NCI-H128 (cell line): ENCODE measurements around the gene OR2C1.
A peak's percentile ranks its signal among the peaks of the same experiment; 100 is the strongest.

ENCODE experiments used
- DNase-seq: peaks from one replicate; lab custom pipeline; 2025; ENCODE audit not compliant: unreplicated experiment; lab: John Stamatoyannopoulos, UW

The OR2C1 gene

DNA sequence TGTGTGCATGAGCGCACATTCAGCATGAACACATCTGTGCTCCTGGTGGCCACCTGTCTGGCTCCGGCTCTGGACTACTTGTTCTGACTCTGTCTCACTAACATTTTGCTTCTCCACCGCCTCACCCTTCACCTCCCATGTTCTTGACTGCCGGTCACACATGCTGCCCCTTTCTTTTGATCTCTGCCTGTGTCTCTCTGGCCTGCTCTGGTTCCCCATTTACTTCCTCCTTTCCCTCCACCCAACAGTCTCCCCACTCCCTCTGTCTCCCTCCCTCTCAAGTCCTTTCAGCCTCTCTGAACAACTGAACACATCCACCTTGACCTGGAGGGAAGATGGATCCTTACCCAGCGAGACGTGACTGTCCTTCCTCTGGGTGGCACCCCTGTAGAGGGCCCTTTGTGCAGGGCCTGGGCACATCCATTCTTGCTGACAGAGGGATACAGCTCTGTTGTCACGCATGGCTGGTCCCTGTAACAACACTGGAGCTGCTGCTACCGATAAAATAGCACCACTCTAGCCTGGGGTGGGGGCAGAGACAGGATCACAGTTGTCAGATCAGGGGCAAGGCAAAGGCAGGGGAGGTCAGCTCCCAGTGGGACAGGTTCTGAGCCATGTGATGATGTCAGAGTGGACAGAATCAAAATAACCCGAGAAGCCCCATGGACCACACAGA lies 34.1 kb downstream of the OR2C1 start:
- no peak for DNase-seq

DNA sequence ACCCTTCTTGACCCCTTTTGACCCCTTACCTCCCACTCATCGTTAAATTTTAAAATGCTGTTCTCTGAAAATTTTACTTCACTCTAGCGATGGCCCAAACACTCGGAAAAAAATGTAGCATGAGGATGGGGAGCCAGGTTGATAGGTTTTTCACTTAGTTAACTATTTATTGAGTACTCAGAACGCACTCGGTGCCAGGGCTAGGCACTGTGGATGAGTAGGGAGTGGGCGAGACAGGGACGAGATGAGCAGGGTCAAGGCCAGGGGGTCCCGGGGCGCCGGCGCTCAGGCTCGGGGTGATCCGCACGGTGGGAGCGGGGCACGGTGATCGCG lies 44.7 kb downstream of the OR2C1 start:
- DNase-seq, result no peak

DNA sequence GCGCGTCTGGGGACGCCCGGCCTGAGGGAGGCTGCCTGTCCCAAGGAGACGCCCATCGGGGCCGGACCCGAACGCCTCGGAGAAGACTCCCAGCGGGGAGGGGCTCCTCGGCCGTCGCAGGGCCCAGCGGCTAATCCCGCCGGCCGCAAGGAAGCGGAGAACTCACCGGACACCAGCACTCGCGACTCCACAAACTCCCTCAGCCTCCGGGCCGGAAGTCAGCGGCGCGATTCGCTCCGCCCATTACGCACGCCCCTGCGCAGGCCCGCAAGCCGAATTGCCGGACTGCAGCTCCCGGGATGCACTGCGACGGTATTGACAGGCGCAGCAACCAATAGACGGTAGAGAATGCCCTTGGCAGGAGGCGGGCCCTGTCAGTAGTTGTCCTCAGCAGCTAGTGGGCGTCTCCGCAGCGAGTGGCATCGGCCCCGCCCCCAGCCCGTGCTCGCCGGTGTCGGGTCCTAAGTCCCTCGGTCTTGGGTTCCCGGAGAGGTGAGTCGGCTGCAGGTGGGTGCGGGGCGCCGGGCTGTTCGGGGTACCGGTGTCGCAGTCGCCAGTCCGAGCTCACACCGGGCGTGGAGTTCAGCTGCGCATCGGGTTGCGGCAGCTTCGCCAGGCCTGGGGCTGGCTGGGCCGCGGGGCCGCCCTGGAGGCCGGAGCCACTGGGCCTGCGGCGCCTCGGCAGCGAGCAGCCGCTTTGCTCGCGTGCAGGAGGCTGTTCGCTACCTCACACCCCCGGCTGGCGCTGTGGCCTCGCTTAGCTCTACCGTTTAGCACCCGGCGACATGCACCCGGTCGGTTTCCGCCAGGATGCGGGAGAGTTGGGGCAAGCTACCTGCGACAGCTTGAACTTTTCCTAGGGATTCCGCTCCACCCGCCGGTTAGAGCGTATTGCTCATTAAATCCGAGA lies 45.3 kb downstream of the OR2C1 start, which contains the start of the genes ZNF174 and ZSCAN32:
Gene ZNF174 (plus strand): TSS at position 437 of the 910 bp plus-strand sequence. CDS start 790 bp downstream, outside the sequence.
Gene ZSCAN32 (minus strand): TSS at position 226 of the 910 bp plus-strand sequence. CDS start 3,447 bp downstream, outside the sequence.
- DNase-seq, result peak; percentile 91

GRCh38 chr16:3401719-3402397 lies 46.2 kb downstream of the OR2C1 start:
- DNase-seq, result no peak
